Neuron (in vitro differentiated cells): ENCODE results near the gene ZNF793.

Source experiments
- H2AFZ ChIP-seq: one replicate; pipeline ENCODE4 v1.6.1; 2013; ENCODE audit warnings: low read depth, mild to moderate bottlenecking, inconsistent platforms, low read length, moderate library complexity
- H3K27me3 ChIP-seq: one replicate; pipeline ENCODE4 v1.6.1; 2013; ENCODE audit warnings: low read length; ENCODE audit not compliant: insufficient read depth
- H3K36me3 ChIP-seq: one replicate; pipeline ENCODE4 v1.6.1; 2013; ENCODE audit warnings: low read length; ENCODE audit not compliant: insufficient read depth
- H3K4me1 ChIP-seq: one replicate; pipeline ENCODE4 v1.6.1; 2013; ENCODE audit warnings: low read length; ENCODE audit not compliant: insufficient read depth
- H3K4me3 ChIP-seq: 2 replicates; pipeline ENCODE4 v1.5.1; 2013; ENCODE audit warnings: mild to moderate bottlenecking, low read length, moderate library complexity
- H3K9me3 ChIP-seq: one replicate; pipeline ENCODE4 v1.6.1; 2013; ENCODE audit warnings: low read length

Gene ZNF793

DNA sequence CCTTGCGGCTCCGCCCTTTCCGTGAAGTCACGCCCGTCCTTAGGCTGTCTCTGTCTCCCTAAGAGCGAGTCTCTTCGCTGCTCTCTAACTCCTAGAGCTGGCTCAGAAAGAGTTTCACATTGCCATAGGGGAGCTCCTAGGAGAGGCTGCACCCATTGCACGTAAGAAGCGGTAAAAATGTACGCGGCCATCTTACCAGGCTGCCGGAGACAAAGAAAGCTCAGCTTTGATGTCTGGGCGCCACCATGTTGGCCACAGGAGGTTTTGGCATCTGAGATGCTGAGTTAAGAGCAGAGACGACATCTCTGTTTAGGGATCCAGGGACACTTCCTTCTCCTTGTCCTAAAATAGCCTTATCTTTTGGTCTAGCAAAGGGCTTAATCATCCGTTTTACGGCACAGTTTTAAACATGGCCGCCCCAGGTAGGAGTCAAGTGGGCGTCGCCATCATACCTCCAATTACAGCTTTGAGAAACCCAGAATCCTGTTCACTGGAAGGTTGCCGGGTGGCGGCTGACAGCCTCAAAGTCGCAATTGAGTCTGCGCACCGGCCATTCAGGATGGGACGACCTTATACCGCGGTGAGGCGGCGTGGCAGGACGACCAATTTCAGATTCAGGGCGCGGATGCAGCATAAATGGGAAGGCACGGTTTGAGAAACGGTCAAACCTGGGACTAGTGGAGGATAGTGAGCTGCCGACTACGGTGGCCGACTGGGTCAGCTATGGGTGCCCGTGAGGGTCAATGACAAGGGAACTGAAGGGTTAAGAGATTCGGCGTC is at the start of gene ZNF793:
TSS of gene ZNF793 (plus strand) at position 553 of the 780 bp plus-strand sequence. CDS start 16,501 bp downstream, outside the sequence.
- peaks cover 22% of the 10 kb centered on the region for H3K36me3 ChIP-seq
- H3K9me3 ChIP-seq: peaks cover 31% of the 10 kb centered on the region
- H3K4me1 ChIP-seq: peaks cover 8% of the 10 kb centered on the region
- no peaks in the 10 kb centered on the region for H3K27me3 ChIP-seq
- H3K4me3 ChIP-seq: peak within 1 kb of the TSS; percentile 83
- peak within 1 kb of the TSS; percentile 89 for H2AFZ ChIP-seq

DNA sequence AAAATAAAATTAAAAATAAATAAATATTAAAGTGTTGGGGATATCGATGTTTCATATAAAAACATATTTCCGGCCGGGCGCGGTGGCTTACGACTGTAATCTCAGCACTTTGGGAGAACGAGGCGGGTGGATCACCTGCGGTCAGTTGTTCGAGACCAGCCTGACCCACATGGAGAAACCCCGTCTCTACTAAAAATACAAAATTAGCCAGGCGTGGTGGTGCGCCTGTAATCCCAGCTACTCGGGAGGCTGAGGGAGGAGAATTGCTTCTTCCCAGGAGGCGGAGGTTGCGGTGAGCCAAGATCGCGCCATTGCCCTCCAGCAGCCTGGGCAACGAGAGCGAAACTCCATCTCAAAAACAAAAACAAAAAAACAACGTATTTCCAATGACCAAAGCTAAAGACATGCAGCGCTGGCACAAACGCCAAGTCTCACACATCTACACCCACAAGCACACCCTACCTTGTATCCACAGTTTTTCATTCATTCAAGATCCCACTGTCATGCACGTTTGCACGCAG is 40.4 kb upstream of the ZNF793 start:
- Histone ChIP-seq H3K36me3 (peaks cover 27% of the 10 kb centered on the region), H3K9me3 (peaks cover 35% of the 10 kb centered on the region), H3K4me3 (peak overlapping the region; percentile 58), H3K4me1 (peaks cover 11% of the 10 kb centered on the region), H3K27me3 (no peaks in the 10 kb centered on the region), H2AFZ (peak overlapping the region; percentile 83)

GRCh38 chr19:37466798-37467607 is 39.7 kb upstream of the ZNF793 start, which contains the start of gene ZNF569:
Gene ZNF569 (minus strand): TSS chr19:37467444. CDS start chr19:37444921, 22,523 bp downstream.
- peaks cover 35% of the 10 kb centered on the region for H3K9me3 ChIP-seq
- peaks cover 30% of the 10 kb centered on the region for H3K36me3 ChIP-seq
- H3K4me3 ChIP-seq: peak within 1 kb of the TSS; percentile 58
- peaks cover 11% of the 10 kb centered on the region for H3K4me1 ChIP-seq
- no peaks in the 10 kb centered on the region for H3K27me3 ChIP-seq
- peak within 1 kb of the TSS; percentile 83 for H2AFZ ChIP-seq

GRCh38 chr19:37467608-37468090 is 39.1 kb upstream of the ZNF793 start:
- H3K4me1 ChIP-seq: peaks cover 11% of the 10 kb centered on the region
- no peaks in the 10 kb centered on the region for H3K27me3 ChIP-seq
- H3K4me3 ChIP-seq: peak overlapping the region; percentile 58
- peaks cover 28% of the 10 kb centered on the region for H3K36me3 ChIP-seq
- peak overlapping the region; percentile 83 for H2AFZ ChIP-seq
- H3K9me3 ChIP-seq: peaks cover 34% of the 10 kb centered on the region

GRCh38 chr19:37468961-37469777 is 37.6 kb upstream of the ZNF793 start, which contains the start of gene ZNF570:
Gene ZNF570 (plus strand): TSS chr19:37469356. CDS start chr19:37470355, 999 bp downstream.
- Histone ChIP-seq H3K4me1 (peaks cover 11% of the 10 kb centered on the region), H3K4me3 (peak within 1 kb of the TSS; percentile 53), H2AFZ (peak within 1 kb of the TSS; percentile 29), H3K36me3 (peaks cover 19% of the 10 kb centered on the region), H3K9me3 (peaks cover 38% of the 10 kb centered on the region), H3K27me3 (no peaks in the 10 kb centered on the region)

DNA sequence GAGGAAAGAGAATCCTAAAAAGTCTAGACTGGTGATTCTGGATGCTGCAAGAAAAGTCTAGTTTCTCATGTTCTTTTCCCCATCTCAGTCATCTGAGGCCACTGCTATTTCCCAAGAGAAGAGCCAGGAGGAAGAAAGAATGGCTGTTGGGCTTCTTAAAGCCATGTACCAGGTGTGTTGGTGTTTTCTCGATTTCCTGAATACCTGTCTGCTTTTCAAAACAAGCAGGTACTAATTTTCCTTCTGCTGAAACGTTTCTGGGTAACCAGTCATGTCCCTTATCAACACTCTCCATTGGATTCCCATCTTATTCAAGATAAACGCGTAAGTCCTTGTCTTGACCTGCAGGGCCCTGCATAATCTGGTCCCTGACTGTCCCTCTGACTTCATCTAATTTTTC is 36.5 kb upstream of the ZNF793 start:
- Histone ChIP-seq H3K9me3 (peaks cover 29% of the 10 kb centered on the region), H2AFZ (no peak overlapping the region)

GRCh38 chr19:37472165-37472564 is 34.6 kb upstream of the ZNF793 start:
- no peak overlapping the region for H2AFZ ChIP-seq
- H3K9me3 ChIP-seq: peaks cover 39% of the 10 kb centered on the region
- no peaks in the 10 kb centered on the region for H3K27me3 ChIP-seq
- H3K36me3 ChIP-seq: peaks cover 32% of the 10 kb centered on the region
- peaks cover 8% of the 10 kb centered on the region for H3K4me1 ChIP-seq
- H3K4me3 ChIP-seq: no peak overlapping the region

More for the DNA sequence above, 36.5 kb upstream of the ZNF793 start:
- no peaks in the 10 kb centered on the region for H3K27me3 ChIP-seq
- H3K36me3 ChIP-seq: peaks cover 14% of the 10 kb centered on the region
- H3K4me1 ChIP-seq: peaks cover 11% of the 10 kb centered on the region
- peak overlapping the region; percentile 53 for H3K4me3 ChIP-seq

GRCh38 chr19:37484406-37485168 is 22.2 kb upstream of the ZNF793 start:
- Histone ChIP-seq H3K36me3 (peaks cover 41% of the 10 kb centered on the region), H3K9me3 (peaks cover 60% of the 10 kb centered on the region), H3K27me3 (no peaks in the 10 kb centered on the region), H3K4me1 (no peaks in the 10 kb centered on the region), H2AFZ (no peak overlapping the region), H3K4me3 (no peak overlapping the region)

GRCh38 chr19:37492213-37492612 is 14.5 kb upstream of the ZNF793 start:
- Histone ChIP-seq H3K27me3 (no peaks in the 10 kb centered on the region), H3K4me3 (no peak overlapping the region), H3K36me3 (no peaks in the 10 kb centered on the region), H3K9me3 (peaks cover 10% of the 10 kb centered on the region), H2AFZ (no peak overlapping the region), H3K4me1 (no peaks in the 10 kb centered on the region)

DNA sequence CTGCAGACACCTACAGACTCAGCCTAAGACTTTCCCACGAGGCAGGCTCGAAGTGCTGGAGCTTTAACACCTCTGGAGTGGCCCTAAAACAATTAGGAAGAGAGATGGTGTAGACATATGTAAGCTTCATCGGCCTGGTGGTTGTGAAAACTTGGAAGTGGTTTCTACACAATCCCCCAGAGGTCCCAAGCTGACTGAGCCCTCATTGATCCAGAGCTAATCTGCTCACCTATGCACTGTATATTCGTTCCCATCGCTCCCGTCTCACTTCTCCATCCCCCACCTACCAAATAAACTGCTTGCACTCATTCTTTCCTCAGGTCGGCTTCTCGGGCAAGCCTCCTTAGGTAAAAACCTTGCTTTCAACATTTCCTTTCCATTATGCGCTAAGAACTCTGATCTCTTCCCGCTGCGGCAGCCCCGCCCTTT is 767 bp upstream of the ZNF793 start:
- Histone ChIP-seq H3K4me1 (peaks cover 8% of the 10 kb centered on the region), H3K4me3 (peak overlapping the region; percentile 83), H2AFZ (peak overlapping the region; percentile 89), H3K27me3 (no peaks in the 10 kb centered on the region), H3K36me3 (peaks cover 16% of the 10 kb centered on the region), H3K9me3 (peaks cover 30% of the 10 kb centered on the region)

DNA sequence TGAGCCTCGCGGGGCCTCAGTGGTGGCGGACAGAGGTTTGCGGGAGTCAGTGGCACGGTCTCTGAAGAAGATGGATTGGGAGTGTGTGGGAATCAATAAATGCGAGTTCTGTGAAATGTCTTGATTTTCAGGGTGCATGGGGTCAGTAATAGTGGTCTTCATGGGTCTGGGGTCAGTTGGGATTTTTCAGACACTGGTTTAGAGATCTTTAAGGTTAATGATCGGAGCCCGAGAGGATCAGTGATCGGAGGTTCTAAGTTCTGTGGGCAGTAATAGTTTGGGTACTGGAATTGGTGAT is 377 bp downstream of the ZNF793 start:
- peak overlapping the region; percentile 89 for H2AFZ ChIP-seq
- peaks cover 31% of the 10 kb centered on the region for H3K9me3 ChIP-seq
- peaks cover 8% of the 10 kb centered on the region for H3K4me1 ChIP-seq
- no peaks in the 10 kb centered on the region for H3K27me3 ChIP-seq
- peak overlapping the region; percentile 83 for H3K4me3 ChIP-seq
- peaks cover 26% of the 10 kb centered on the region for H3K36me3 ChIP-seq

DNA sequence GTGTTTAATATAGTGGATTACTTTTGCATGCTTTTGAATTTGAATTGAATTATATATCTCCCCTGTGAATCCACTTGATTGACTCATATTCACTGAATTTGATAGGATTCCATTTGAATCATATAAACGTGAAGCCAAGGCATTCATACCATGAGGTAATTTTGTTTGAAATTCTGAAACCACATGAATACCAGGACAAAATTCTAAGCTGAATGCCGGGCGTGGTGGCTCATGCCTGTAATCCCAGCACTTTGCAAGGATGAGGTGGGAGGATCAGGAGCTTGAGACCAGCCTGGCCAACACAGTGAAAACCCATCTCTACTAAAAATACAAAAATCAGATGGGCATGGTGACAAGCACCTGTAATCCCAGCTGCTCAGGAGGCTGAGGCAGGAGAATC is 4.4 kb downstream of the ZNF793 start:
- Histone ChIP-seq H3K4me3 (no peak overlapping the region), H2AFZ (no peak overlapping the region), H3K36me3 (peaks cover 53% of the 10 kb centered on the region), H3K4me1 (peaks cover 5% of the 10 kb centered on the region), H3K27me3 (no peaks in the 10 kb centered on the region), H3K9me3 (peaks cover 35% of the 10 kb centered on the region)
